Neural progenitor cell (in vitro differentiated cells): Measurements from ENCODE around the gene ALX3. TPM values are rescaled to one million over a fixed set of nuclear protein-coding genes. Genes with fewer than 3 reads are reported as not detected.

Source experiments
- DNase-seq: peaks from one replicate; pipeline ENCODE4 v3.0.0-alpha.2; 2016; ENCODE audit warnings: low spot score
- H2AFZ ChIP-seq: fragments of 200-600 bp; sonication (generic); replicated peaks from 2 replicates; pipeline ENCODE4 v1.6.1; 2016; ENCODE audit warnings: antibody characterized with exemption
- H3F3A ChIP-seq: fragments of 200-600 bp; sonication (generic); 2 replicates; pipeline ENCODE4 v1.6.1; 2016; ENCODE audit warnings: antibody characterized with exemption, low read depth
- H3K27ac ChIP-seq: fragments of 200-600 bp; sonication (generic); 2 replicates; pipeline ENCODE4 v1.5.1; 2016; ENCODE audit warnings: mild to moderate bottlenecking
- H3K27me3 ChIP-seq: fragments of 200-600 bp; sonication (generic); 2 replicates; pipeline ENCODE4 v1.6.1; 2016; ENCODE audit warnings: mild to moderate bottlenecking, moderate library complexity
- H3K36me3 ChIP-seq: fragments of 200-600 bp; sonication (generic); 2 replicates; pipeline ENCODE4 v1.5.1; 2016
- H3K4me1 ChIP-seq: fragments of 200-600 bp; sonication (generic); 2 replicates; pipeline ENCODE4 v1.6.1; 2016; ENCODE audit warnings: mixed run types
- H3K4me2 ChIP-seq: fragments of 200-600 bp; sonication (generic); 2 replicates; pipeline ENCODE4 v1.6.1; 2016
- H3K4me3 ChIP-seq: fragments of 200-600 bp; sonication (generic); 2 replicates; pipeline ENCODE4 v1.5.1; 2016
- H3K79me2 ChIP-seq: fragments of 200-600 bp; sonication (generic); 2 replicates; pipeline ENCODE4 v1.6.1; 2016; ENCODE audit warnings: low read depth
- H3K9ac ChIP-seq: fragments of 200-600 bp; sonication (generic); 2 replicates; pipeline ENCODE4 v1.6.1; 2016
- H3K9me3 ChIP-seq: fragments of 200-600 bp; sonication (generic); 2 replicates; pipeline ENCODE4 v1.5.1; 2016; ENCODE audit warnings: low read depth
- H4K20me1 ChIP-seq: fragments of 200-600 bp; sonication (generic); 2 replicates; pipeline ENCODE4 v1.6.1; 2016; ENCODE audit warnings: low read depth
- H3K27ac Mint-ChIP-seq: 3 replicates; pipeline ENCODE4 v1.8.0; 2021; ENCODE audit warnings: mixed read lengths
- H3K27me3 Mint-ChIP-seq: 2 replicates; pipeline ENCODE4 v1.8.0; 2022; ENCODE audit warnings: low read depth, mild to moderate bottlenecking, inconsistent platforms, moderate library complexity, mixed read lengths; ENCODE audit not compliant: insufficient read depth
- H3K36me3 Mint-ChIP-seq: 3 replicates; pipeline ENCODE4 v1.8.0; 2021; ENCODE audit warnings: mixed read lengths
- H3K4me1 Mint-ChIP-seq: 3 replicates; pipeline ENCODE4 v1.8.0; 2021; ENCODE audit warnings: mixed read lengths
- H3K4me3 Mint-ChIP-seq: 3 replicates; pipeline ENCODE4 v1.8.0; 2021; ENCODE audit warnings: mild to moderate bottlenecking, moderate library complexity, mixed read lengths
- H3K9me3 Mint-ChIP-seq: 3 replicates; pipeline ENCODE4 v1.8.0; 2020; ENCODE audit warnings: mixed read lengths
- EZH2 ChIP-seq: fragments of 200-600 bp; sonication (generic); IDR thresholded peaks from 2 replicates; pipeline ENCODE4 v1.6.1; 2017; ENCODE audit warnings: antibody characterized with exemption, mild to moderate bottlenecking, moderate library complexity
- EZH2phosphoT487 ChIP-seq: fragments of 200-600 bp; sonication (generic); IDR thresholded peaks from 2 replicates; pipeline ENCODE4 v1.6.1; 2017; ENCODE audit warnings: antibody characterized with exemption
- total RNA-seq: library from RNA; depleted of rRNA; stranded (reverse); fragments of >200 nt; gene quantifications from 2 replicates; pipeline ENCODE4 v1.2.3, GENCODE V29; 2015; ENCODE audit warnings: low replicate concordance
- TF ChIP-seq, protein P1 (sequence below): fragments of 200-600 bp; sonication (generic); IDR thresholded peaks from 2 replicates; pipeline ENCODE4 v1.5.1; 2017; ENCODE audit warnings: antibody characterized with exemption, mild to moderate bottlenecking

ALX3 gene
- total RNA-seq, 1 donor from 2014 or later = not detected

GRCh38 chr1:110049801-110050601 lies 20.5 kb downstream of the ALX3 start:
- Mint-ChIP-seq H3K4me3 (no peak overlapping the region), H3K9me3 (no peaks in the 10 kb centered on the region), H3K27ac (no peak overlapping the region), H3K4me1 (no peaks in the 10 kb centered on the region), H3K27me3 (no peaks in the 10 kb centered on the region), H3K36me3 (peaks cover 41% of the 10 kb centered on the region)
- Histone ChIP-seq H3K4me3 (no peak overlapping the region), H3K36me3 (peaks cover 11% of the 10 kb centered on the region), H4K20me1 (peaks cover 22% of the 10 kb centered on the region), H3K9me3 (no peaks in the 10 kb centered on the region), H3K9ac (no peak overlapping the region), H3K4me1 (no peaks in the 10 kb centered on the region), H3F3A (peaks cover 8% of the 10 kb centered on the region), H3K79me2 (no peaks in the 10 kb centered on the region), H3K4me2 (no peak overlapping the region), H3K27ac (no peak overlapping the region), H2AFZ (no peak overlapping the region), H3K27me3 (no peaks in the 10 kb centered on the region)
- TF ChIP-seq, protein P1, sequence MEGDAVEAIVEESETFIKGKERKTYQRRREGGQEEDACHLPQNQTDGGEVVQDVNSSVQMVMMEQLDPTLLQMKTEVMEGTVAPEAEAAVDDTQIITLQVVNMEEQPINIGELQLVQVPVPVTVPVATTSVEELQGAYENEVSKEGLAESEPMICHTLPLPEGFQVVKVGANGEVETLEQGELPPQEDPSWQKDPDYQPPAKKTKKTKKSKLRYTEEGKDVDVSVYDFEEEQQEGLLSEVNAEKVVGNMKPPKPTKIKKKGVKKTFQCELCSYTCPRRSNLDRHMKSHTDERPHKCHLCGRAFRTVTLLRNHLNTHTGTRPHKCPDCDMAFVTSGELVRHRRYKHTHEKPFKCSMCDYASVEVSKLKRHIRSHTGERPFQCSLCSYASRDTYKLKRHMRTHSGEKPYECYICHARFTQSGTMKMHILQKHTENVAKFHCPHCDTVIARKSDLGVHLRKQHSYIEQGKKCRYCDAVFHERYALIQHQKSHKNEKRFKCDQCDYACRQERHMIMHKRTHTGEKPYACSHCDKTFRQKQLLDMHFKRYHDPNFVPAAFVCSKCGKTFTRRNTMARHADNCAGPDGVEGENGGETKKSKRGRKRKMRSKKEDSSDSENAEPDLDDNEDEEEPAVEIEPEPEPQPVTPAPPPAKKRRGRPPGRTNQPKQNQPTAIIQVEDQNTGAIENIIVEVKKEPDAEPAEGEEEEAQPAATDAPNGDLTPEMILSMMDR = no peak
- TF ChIP-seq EZH2phosphoT487 (no peak), EZH2 (no peak)
- DNase-seq = no peak

- TF ChIP-seq, protein P1 = no peak
- no peak for TF ChIP-seq EZH2
- TF ChIP-seq EZH2phosphoT487 = no peak
Observed at GRCh38 chr1:110048923-110049601, 21.4 kb downstream of the ALX3 start.

DNA sequence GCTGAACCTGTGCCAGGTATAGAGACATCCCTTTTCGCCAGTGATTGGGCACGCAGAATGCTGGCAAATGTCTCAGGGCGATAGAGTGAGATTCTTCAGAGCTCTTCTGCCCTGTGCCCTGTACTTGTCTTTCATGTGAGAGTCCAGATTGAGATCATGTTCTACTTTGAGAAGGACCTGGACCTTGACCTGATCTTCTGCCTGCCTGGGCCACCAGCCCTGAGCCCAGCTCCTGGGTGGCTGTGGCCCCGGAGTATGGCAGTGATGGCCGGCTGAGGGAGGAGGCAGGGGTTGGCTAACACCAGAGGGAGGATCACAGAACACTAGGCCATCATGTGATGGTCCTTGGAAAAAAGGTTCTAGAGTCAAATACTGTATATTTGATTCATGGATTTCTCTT lies 22.2 kb downstream of the ALX3 start:
- no peaks in the 10 kb centered on the region for H3K9me3 Mint-ChIP-seq
- Histone ChIP-seq H4K20me1 (peaks cover 6% of the 10 kb centered on the region), H3K27me3 (no peaks in the 10 kb centered on the region), H3F3A (peaks cover 6% of the 10 kb centered on the region), H3K9me3 (no peaks in the 10 kb centered on the region), H3K79me2 (no peaks in the 10 kb centered on the region), H3K36me3 (peaks cover 13% of the 10 kb centered on the region), H3K4me1 (no peaks in the 10 kb centered on the region), H3K27ac (no peak overlapping the region), H3K4me2 (no peak overlapping the region), H3K9ac (no peak overlapping the region), H3K4me3 (no peak overlapping the region), H2AFZ (no peak overlapping the region)
- peaks cover 38% of the 10 kb centered on the region for H3K36me3 Mint-ChIP-seq
- H3K4me3 Mint-ChIP-seq = no peak overlapping the region
- TF ChIP-seq, protein P1 = no peak
- no peak for TF ChIP-seq EZH2
- TF ChIP-seq EZH2phosphoT487 = no peak
- H3K27ac Mint-ChIP-seq = no peak overlapping the region
- DNase-seq = no peak
- H3K27me3 Mint-ChIP-seq = no peaks in the 10 kb centered on the region
- H3K4me1 Mint-ChIP-seq = no peaks in the 10 kb centered on the region

More at GRCh38 chr1:110048923-110049601, 21.4 kb downstream of the ALX3 start:
- Histone ChIP-seq H3K27me3 (no peaks in the 10 kb centered on the region), H3K27ac (no peak overlapping the region), H2AFZ (no peak overlapping the region), H3K9me3 (no peaks in the 10 kb centered on the region), H3F3A (peaks cover 8% of the 10 kb centered on the region), H4K20me1 (peaks cover 14% of the 10 kb centered on the region), H3K79me2 (no peaks in the 10 kb centered on the region), H3K4me3 (no peak overlapping the region), H3K36me3 (peaks cover 12% of the 10 kb centered on the region), H3K4me2 (no peak overlapping the region), H3K4me1 (no peaks in the 10 kb centered on the region), H3K9ac (no peak overlapping the region)
- Mint-ChIP-seq H3K36me3 (peaks cover 40% of the 10 kb centered on the region), H3K4me1 (no peaks in the 10 kb centered on the region), H3K4me3 (no peak overlapping the region), H3K27me3 (no peaks in the 10 kb centered on the region), H3K9me3 (no peaks in the 10 kb centered on the region), H3K27ac (no peak overlapping the region)
- DNase-seq = no peak
